Activated naive CD8-positive, alpha-beta T cell treated with anti-CD3 and anti-CD28 coated beads, Interleukin-2, amount 50 U/mL, for 16 hours (primary cell): Measurements from ENCODE around the gene GALNT10.

Source experiments
- DNase-seq: peaks from one replicate; pipeline ENCODE4 v3.0.0-alpha.2; 2020; ENCODE audit warnings: low read depth, low spot score

Gene GALNT10

GRCh38 chr5:154375329-154376008 is 184.9 kb downstream of the GALNT10 start:
- DNase-seq = no peak

- no peak for DNase-seq
These were observed 185.9 kb downstream of the GALNT10 start for GRCh38 chr5:154376481-154376880.

DNA sequence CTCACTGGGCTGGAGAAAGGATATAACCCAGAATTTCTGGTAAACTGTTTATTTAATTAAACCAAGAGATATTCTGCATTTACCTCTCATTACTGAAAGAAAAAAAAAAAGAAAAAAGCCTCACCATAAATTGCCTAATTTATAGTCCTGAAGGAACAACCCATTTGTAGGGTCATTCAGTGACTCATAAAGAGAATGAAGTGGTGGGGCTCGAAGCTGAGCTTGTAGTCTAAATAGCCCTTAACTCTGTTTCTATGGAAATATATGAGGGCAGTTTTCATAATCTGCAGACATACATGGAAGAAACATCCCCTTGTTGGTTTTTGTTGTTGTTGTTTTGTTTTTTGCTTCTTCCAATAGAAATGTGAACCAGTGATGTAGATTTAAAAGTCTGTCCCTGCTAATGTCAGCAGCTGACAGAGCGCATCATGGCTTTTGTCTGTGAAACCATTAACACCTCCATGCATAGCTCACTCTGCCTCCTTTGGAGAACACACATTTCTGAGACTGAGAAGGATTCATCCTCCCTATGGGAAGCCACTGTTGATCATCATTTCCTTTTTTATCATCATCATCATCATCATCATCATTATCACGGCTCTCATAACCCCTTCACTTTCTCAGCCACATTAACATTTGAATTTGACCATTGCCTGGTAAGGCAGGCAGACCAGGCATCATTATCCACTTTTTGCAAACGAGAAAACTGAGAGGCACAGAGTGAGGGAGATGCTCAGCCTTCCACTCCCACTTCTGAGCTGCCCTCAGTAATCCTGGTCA is 187.4 kb downstream of the GALNT10 start:
- DNase-seq = no peak

DNA sequence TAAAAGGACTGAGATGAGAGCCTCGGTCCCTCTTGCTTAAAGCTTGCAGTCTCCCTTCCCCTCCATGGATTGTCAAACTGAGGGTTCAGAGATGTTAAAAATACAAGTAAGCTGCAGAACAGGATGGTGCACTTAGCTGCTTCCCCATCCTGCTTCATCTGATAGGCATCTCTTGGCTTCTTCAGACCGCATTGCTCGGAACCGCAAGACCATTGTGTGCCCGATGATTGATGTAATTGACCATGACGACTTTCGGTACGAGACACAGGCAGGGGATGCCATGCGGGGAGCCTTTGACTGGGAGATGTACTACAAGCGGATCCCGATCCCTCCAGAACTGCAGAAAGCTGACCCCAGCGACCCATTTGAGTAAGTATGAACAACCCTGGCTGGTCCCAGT is 189.7 kb downstream of the GALNT10 start:
- no peak for DNase-seq

GRCh38 chr5:154384480-154385235 is 194.1 kb downstream of the GALNT10 start:
- no peak for DNase-seq

- DNase-seq = no peak
These were observed 194.6 kb downstream of the GALNT10 start for GRCh38 chr5:154385236-154385512.

DNA sequence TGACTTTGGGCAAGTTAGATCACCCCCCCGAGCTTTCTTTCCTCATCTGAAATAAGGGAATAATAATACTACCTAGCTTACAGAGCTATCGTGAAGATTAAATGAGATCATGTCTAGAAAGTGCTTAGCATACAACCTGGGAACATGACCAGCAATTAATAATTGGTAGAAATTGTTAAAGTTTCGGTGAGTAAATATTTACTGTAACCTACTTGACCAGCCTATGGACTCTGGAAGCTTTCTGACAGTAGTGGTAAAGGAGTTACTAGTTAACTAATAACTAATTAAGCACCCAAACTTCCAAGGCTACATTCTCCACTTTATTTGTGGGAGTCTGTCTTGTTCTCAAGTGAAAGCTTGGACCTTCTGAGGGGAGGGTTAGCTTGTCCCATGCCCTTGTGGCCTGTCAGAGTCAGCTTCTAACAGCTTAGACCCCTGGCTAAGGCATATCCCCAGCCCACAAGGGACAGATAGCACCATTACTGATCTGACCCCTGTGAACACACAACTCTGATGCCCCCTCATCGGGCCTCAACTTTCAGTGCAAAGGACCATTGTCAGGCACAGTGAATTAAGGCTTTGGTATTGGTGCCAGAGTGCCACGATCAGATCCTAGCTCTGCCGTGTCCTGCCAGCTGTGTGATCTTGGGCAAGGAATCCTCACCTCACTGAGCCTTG is 196.6 kb downstream of the GALNT10 start:
- DNase-seq = no peak

DNA sequence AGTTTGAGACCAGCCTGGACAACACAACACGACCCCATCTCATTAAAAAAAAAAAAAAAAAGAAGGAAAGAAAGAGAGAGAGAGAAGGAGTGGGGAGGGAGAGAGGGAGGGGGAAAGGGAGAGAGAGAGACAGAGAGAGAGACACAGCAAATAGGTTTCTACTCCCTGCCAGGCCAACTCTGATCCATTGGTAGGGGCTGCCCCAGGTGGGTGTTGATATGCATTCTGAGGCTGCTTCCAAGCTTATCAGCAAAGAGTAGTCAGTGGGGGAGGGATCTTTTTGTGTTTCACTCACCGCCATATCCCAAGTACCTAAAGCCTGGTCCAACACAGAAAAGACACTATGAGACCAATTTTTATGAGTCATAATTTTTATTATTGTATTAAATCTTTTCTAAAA is 198.3 kb downstream of the GALNT10 start:
- DNase-seq = no peak

- DNase-seq = no peak
These were observed 199.6 kb downstream of the GALNT10 start for GRCh38 chr5:154390096-154390495.

DNA sequence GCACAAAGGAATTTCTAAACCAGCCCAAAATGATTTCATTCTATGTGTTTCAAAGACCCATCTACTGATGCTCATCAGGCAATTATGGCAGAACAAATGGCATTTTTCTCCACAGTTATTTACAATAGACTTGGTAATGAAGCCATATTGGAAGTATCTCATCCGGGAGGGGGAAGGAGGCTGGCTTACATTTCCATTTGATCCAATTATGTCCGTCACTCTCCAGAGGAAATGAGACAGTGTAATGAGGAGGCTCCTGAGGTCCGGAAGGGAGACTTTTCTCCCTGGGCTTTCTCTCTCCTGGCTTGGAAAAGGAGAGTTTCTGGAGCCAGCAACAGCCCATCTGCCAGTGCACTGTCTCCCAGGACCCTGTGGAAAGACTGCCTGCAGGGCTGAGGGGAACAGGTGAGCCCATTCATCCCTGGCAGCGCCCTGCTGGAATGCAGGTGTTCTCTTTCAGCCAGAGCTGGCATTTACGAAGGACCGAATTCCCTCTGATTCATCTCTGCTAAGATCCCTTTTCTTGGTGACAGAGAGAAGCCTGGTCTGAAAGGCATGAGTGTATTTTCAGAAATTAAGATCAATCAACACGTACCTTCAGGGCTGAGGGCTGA is 200.3 kb downstream of the GALNT10 start:
- DNase-seq = no peak

DNA sequence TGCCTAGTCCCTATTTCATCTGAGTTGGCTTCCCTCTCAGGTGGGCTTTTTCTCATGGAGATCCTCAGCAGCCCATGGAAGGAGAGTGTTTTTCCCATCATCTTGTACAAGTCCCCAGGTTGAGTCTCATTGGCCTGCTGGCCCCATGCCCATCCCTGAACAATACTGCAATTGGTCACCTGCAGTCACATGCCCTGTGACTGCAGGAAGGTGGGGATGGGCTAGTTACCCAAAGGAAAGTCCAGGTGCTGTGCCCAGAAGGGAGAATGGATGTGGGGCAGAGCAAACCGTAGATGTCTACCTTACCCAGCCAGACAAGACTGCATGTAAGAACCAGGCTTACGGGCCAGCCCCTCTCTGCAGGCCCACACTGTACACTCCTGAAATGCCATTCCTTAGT is 201.3 kb downstream of the GALNT10 start:
- no peak for DNase-seq

GRCh38 chr5:154393850-154394249 is 203.3 kb downstream of the GALNT10 start:
- DNase-seq = no peak

GRCh38 chr5:154394307-154394706 is 203.8 kb downstream of the GALNT10 start:
- no peak for DNase-seq

DNA sequence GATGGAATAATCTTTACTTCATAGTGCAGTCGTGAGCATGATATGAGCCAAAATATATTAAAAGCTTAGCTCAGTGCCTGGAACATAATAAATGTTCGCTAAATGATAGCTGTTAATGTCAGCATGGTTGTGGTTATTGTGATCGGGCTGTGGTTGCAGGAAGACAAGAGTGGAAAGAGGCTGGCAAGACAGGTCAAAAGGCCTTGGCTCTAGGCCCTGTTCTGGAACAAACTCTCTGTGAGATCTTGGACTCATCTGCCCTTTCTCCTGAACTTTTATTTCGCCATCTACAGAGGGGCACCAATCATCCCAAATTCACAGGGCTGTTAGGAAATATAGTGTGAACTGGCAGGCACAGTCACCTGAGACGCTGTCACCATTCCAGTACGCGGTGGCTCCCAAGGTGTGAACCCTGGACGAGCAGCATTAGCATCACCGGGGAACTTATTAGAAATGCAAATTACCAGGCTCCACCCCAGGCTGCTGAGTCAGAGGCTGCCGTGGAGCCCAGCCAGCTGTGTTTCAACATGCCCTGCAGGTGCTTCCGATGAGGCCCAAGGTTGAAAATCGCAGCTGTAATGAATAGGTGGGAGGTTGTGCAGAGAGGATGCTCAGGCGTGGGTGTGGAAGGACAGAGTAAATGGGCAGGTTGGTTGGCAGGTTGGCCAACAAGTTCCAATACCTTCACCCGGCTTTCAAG is 205.0 kb downstream of the GALNT10 start:
- no peak for DNase-seq

DNA sequence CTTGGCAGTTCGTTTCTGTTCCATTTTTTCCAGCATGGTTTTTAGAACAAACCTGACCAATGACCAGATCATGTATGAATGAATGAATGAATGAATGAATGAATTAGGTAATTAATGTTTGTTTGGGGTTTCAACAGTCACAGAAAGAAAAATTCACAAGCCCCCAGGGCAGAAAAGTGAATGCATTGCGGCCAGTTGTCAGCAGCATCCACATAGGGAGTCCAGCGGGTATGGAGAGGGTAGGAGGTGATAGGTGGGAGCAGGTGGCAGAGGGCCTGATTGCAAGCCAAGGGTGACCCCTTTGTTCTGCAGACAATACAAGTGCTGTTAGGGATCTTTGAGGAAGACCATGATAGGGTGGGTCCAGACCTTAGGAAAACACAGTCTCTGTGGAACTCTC is 205.6 kb downstream of the GALNT10 start:
- DNase-seq = no peak

GRCh38 chr5:154397652-154398406 is 207.3 kb downstream of the GALNT10 start:
- no peak for DNase-seq

DNA sequence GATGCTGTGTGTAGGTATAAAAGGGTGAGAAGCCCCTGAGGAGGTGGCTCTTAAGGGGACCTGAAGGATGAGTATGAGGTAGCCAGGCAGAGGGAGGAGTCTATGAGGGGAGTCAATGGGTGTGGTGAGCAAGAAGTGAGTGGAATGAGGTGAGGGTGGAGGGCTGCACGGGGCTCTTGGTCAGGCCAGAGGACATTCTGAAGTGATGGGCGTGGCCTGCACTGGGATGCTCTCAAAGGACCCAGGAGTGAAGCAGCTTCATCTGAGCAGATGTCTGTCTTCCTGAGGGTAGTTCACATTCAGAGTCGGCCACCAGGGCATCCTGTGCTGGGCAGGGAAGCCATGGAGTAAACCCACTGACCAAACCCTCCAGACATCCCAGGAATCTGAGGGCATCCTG is 210.1 kb downstream of the GALNT10 start:
- DNase-seq = no peak

DNA sequence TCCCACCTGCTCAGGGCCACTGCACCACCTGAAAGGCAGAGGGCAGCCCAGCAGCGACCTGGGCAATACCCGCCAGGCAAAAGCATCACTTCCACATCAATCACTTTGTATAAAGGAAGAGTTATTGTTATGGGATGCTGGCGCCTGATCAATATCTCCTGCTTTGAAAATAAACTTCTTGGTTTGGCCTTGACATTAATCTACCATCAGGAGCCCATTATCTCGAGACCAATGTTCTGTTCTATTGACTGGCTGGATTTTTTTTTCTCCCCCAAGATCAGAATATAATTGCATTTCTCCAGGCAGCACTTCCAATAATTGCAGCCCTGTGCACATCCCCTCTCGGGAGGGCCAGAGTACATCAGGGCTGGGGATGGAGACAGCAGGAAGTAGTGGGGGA is 210.8 kb downstream of the GALNT10 start:
- no peak for DNase-seq

GRCh38 chr5:154401931-154402330 is 211.4 kb downstream of the GALNT10 start:
- DNase-seq = no peak

DNA sequence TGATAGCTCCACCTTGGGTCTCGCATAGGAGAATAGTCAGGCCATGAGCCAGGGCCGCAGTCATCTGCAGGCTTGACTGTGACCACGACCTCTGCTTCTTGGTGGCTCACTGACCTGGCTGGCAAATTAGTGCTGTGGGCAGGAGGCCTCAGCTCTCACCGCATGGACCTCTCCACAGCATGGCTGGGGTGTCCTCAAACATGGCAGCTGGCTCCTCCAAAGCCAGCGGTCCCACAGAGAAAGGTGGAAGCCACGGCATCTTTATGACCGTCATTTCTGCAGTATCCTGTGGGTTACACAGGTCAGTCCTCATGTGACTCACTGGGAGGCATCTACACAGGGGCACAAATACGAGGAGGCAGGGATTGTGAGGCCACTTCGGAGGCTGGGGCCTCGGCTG is 212.1 kb downstream of the GALNT10 start:
- DNase-seq = no peak
